Omental fat pad (tissue), 4 donors: ENCODE measurements around the gene HLF. TPM values are rescaled to one million over a fixed set of nuclear protein-coding genes. Genes with fewer than 3 reads are reported as not detected.
A peak's percentile ranks its signal among the peaks of the same experiment; 100 is the strongest.

Source experiments
- ATAC-seq: fragments of 150-250 bp; one replicate; pipeline ENCODE4 v1.9.1; 2016; ENCODE audit warnings: mild to moderate bottlenecking, moderate library complexity; ENCODE audit not compliant: low FRiP score
- DNase-seq: peaks from one replicate; pipeline ENCODE4 v3.0.0-alpha.2; 2019; ENCODE audit warnings: low spot score
- CTCF ChIP-seq, 3 donors: fragments of 450-650 bp; IDR thresholded peaks; one replicate each; pipeline ENCODE4 v1.5.1; 2016 to 2017; ENCODE audit warnings: antibody characterized with exemption in 3 of 3, mild to moderate bottlenecking in 3 of 3, moderate library complexity in 2 of 3
- total RNA-seq, 4 donors: library from RNA; depleted of rRNA; stranded (reverse); fragments of >200 nt; gene quantifications; one replicate each; pipeline ENCODE4 v1.1.0, GENCODE V29; 2016

Gene HLF
- total RNA-seq, 4 donors from 2014 or later, result 12.5 to 15.4 (median 14.6) TPM

- ATAC-seq (peak; percentile 2), DNase-seq (no peak)
- no peak for TF ChIP-seq CTCF (IDR thresholded peaks at IDR 0.05)
These were observed 26.9 kb upstream of the HLF start for GRCh38 chr17:55237841-55238178.

GRCh38 chr17:55238179-55238930 is 26.4 kb upstream of the HLF start:
- TF ChIP-seq CTCF (IDR thresholded peaks at IDR 0.05), result no peak

GRCh38 chr17:55238931-55239297 is 25.8 kb upstream of the HLF start:
- TF ChIP-seq CTCF (IDR thresholded peaks at IDR 0.05), result no peak
- ATAC-seq, result peak; percentile 26
- DNase-seq, result no peak

More at GRCh38 chr17:55238179-55238930, 26.4 kb upstream of the HLF start:
- DNase-seq (peak; percentile 87), ATAC-seq (peak; percentile 99)

- TF ChIP-seq CTCF (IDR thresholded peaks at IDR 0.05), result no peak
- ATAC-seq (no peak), DNase-seq (no peak)
These were observed 23.7 kb upstream of the HLF start for GRCh38 chr17:55241097-55241496.

- TF ChIP-seq CTCF (IDR thresholded peaks at IDR 0.05), result no peak
- DNase-seq (no peak), ATAC-seq (no peak)
These were observed 22.3 kb upstream of the HLF start for GRCh38 chr17:55242476-55242875.

- no peak for DNase-seq
- no peak for ATAC-seq
- TF ChIP-seq CTCF (IDR thresholded peaks at IDR 0.05), result no peak
These were observed 18.8 kb upstream of the HLF start for GRCh38 chr17:55245986-55246385.

GRCh38 chr17:55246583-55246982 is 18.2 kb upstream of the HLF start:
- TF ChIP-seq CTCF (IDR thresholded peaks at IDR 0.05), result no peak
- no peak for ATAC-seq
- no peak for DNase-seq
